Mucosa of gallbladder (tissue), 1 donor: ENCODE results near the gene PLA2G5. TPM values are rescaled to one million over a fixed set of nuclear protein-coding genes. Genes with fewer than 3 reads are reported as not detected.
"Not testable (repeated sequence)": the region's sequence is repeated elsewhere in the genome, so short reads cannot be mapped to it uniquely, and the experiment has no call there.

Source experiments
- DNase-seq: peaks from one replicate; pipeline ENCODE4 v3.0.0-alpha.2; 2020; ENCODE audit warnings: low spot score
- total RNA-seq: library from RNA; stranded (reverse); gene quantifications from one replicate; pipeline ENCODE4 v1.2.1, GENCODE V29; 2021
- donor health status: DM: no; HTN: no; CAD: no.

PLA2G5 gene
- total RNA-seq, 1 donor from 2014 or later = 4.9 TPM

DNA sequence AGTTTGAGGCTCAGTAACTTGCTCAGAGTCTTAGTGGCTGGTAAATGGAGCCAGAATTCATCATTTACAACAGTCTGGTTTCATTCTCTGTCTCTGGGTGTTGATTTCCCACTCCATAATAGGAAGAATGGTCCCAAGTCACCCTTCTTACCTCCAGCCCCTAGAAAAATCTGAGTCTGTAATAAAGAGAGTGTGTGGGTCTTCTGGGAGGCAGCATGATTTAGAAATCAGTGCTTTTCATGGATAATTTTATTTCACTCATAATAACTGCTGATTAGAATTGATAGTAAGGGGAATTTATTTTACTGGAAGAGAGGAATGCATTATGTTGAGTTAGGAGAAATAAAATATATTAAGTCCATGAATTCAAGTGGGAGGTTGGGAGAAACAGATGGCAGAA is 47.2 kb downstream of the PLA2G5 start:
- no peak for DNase-seq

- DNase-seq = no peak
Measured at GRCh38 chr1:20119347-20119746, 49.4 kb downstream of the PLA2G5 start, which contains the start of gene PLA2G2D. Gene PLA2G2D, minus strand, starts transcription at chr1:20119536. Its CDS starts 38 bp downstream, at chr1:20119498.

- DNase-seq = no peak
Measured at GRCh38 chr1:20120796-20121195, 50.8 kb downstream of the PLA2G5 start.

DNA sequence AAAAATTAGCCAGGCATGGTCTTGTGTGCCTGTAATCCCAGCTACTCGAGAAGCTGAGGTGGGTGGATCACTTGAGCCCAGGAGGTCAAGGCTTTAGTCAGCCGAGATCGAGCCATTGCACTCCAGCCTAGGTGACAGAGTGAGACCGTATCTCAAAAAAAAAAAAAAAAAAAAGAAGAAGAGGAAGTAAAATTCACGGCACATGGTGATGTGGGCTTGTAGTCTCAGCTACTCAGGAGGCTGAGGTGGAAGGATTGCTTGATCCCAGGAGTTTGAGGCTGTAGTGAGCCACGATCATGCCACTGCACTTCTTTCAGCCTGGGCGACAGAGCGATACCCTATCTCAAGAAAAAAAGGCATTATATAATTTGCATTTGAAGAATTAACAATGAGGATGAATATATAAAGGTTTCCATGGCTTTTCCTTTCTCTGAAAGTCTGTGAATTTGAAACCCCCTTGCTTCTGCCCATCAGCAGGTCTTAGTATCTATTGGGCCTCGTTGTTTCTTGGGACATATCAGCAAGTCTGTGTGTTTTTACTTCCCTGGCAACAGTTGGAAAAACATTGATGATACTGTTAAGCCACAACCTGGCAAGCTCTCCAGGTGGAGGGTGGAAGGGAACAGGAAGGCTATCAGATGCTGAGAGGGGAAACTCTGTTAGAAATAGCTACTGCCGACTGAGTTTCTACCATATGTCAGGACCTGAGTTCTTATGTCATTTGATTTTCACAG is 53.9 kb downstream of the PLA2G5 start:
- no peak for DNase-seq

- peak; percentile 76 for DNase-seq
Measured at GRCh38 chr1:20124456-20125057, 54.6 kb downstream of the PLA2G5 start.

- DNase-seq = no peak
Measured at GRCh38 chr1:20125100-20125499, 55.1 kb downstream of the PLA2G5 start.

DNA sequence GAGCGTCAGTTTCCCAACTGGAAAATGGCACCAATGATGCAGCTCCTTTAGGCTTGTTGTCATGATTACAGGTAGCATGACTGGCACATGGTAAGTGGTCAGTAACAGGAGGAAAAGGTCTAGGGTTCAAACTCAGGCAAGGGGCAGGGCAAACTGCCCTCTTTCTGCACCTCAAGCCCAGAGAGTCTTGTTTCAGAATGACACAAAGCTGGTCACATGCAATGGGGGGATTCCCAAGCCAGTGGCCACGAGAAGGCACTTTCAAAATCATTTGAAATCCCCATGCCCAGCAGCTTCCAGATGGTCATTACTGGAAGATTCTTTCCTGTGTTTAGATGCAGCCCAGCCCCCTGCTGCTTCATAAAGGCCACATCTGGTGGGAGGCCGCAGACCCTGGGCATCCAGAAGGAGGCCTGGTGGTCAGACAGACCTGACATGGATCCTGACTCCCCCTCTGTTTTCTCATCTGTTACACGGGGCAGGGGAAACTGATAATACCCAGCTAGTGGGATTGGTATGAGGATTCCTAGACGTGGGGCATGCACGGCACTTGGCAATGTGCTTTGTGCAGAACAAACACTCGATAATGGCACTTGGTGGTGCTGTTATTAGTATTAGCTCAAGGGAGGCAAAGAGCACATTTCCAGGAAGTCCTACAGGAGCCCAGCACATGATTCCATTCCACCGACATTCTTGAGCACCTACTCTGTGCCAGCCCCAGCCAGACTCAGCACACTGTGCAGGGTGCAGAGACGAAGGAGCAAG is 56.2 kb downstream of the PLA2G5 start:
- no peak for DNase-seq

- no peak for DNase-seq
Measured at GRCh38 chr1:20126806-20127440, 56.9 kb downstream of the PLA2G5 start.

- not testable (repeated sequence) for DNase-seq
Measured at GRCh38 chr1:20130518-20130917, 60.5 kb downstream of the PLA2G5 start.

GRCh38 chr1:20134995-20135394 is 65.0 kb downstream of the PLA2G5 start:
- DNase-seq = no peak

- DNase-seq = no peak
Measured at GRCh38 chr1:20136249-20136648, 66.3 kb downstream of the PLA2G5 start.

DNA sequence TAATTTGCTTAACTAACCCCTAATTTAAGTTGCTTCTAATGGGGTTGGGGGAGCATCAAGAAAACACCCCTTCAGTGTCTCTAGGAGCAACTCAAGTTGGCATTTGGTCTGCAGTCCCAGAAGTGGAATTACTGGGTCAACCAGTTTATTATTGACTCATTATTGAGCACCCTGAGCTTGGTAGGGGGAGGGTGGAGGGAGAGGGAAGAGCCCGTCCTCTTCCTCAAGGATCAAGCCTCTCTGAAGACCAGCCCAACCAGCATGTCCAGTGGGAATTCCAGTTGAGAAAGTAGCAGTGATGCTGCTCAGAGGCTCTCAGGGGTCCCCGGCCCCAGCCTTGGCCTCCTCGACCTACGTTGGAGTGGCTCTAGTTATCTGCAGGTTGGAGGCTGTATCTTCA is 67.1 kb downstream of the PLA2G5 start:
- DNase-seq = peak; percentile 55

DNA sequence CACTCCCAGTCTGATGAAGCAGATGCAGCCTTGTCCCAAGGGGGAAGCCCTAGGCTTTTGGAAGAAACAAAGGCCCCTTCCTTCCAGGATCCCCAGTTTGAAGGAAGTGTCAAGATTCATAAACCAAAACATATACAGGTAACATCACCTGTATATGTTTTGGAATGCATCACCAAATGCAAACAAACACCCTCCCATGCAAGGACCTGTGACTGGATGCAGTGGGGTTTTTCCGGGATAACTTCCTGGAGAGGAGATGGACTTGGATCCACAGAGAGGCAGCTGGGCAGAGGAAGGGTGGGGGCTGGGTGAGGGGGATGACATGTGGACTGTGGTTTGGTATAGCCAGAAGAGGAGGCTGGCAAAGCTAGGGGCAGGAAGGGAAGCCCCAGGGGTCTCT is 67.6 kb downstream of the PLA2G5 start:
- DNase-seq = peak; percentile 35

DNA sequence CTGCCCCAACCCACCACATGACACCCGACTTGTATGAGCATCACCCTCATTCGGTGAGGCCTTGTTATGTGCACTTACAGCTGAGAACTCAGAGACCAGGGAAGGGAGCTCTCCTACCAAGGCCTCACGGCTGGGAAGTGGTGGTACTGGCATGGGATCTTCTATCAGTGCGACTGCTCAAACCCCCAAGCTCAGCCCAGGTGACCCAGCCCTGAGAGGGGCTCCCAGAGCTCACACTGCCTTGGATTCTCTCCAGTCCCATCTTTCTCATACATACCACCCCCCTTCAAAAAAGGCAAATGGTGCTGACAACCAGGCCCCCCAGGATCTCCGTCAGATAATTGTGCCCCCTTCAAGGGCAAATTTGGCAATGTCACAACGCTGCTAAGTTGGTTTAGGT is 68.4 kb downstream of the PLA2G5 start:
- DNase-seq = no peak

DNA sequence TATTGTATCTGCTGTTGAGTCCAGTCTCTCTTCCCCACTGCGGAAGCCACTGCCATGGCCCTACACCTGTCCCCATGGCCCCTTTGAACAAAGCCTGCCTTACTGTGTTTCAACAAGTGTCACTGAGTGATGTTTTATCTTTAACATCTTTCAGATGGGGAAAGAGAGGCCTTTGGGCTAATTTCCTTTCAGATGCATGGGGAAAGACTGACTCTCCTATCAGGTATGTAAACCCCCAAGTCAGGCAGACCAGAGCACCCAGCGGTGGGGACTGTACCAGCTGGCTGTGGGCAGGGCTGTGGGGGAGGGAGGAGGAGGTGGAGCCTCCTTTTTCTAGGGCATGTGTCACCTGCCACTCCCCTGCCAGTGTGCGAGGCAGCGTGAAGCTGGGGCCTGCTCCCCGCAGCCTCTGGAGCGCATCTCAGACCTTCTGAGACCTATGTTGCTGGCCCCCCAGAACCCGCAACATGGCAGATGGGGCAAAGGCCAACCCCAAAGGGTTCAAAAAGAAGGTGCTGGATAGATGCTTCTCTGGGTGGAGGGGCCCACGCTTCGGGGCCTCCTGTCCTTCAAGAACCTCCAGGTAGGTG is 69.1 kb downstream of the PLA2G5 start, which contains the start of gene PLA2G2F:
TSS of gene PLA2G2F (plus strand) at position 363 of the 590 bp plus-strand sequence. CDS start at position 468, 105 bp downstream.
- DNase-seq = peak; percentile 26

- no peak for DNase-seq
Measured at GRCh38 chr1:20139776-20140612, 70.0 kb downstream of the PLA2G5 start.

- no peak for DNase-seq
Measured at GRCh38 chr1:20141001-20141400, 71.0 kb downstream of the PLA2G5 start.

DNA sequence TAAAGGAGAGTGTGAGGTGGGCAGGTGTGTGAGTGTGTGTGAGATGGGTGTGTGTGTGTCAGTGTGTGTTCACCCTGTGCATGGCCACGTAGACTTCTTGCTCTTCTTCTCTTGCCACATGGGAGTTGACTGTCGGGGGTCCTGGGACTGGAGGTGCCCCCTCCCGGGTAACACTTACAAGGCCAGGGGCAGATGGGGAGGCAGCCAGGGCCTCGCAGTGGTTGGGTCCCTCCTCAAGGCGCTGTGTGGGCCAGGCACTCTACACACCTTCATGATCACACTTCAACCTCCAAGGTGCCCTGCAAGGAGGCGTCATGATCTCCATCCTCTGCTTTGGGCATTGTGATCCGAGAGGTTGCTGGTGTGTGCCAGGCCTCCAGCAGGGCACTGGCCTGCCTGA is 71.5 kb downstream of the PLA2G5 start:
- DNase-seq = no peak
